ENCODE results near the gene NUDT8. TPM values are rescaled to one million over a fixed set of nuclear protein-coding genes. Genes with fewer than 3 reads are reported as not detected.
A peak's percentile ranks its signal among the peaks of the same experiment; 100 is the strongest.

The NUDT8 gene
- polyA plus RNA-seq, 2 of the 4 experiments (the other 2 are of a cell fraction), result 1.8 to 5.6 TPM

DNA sequence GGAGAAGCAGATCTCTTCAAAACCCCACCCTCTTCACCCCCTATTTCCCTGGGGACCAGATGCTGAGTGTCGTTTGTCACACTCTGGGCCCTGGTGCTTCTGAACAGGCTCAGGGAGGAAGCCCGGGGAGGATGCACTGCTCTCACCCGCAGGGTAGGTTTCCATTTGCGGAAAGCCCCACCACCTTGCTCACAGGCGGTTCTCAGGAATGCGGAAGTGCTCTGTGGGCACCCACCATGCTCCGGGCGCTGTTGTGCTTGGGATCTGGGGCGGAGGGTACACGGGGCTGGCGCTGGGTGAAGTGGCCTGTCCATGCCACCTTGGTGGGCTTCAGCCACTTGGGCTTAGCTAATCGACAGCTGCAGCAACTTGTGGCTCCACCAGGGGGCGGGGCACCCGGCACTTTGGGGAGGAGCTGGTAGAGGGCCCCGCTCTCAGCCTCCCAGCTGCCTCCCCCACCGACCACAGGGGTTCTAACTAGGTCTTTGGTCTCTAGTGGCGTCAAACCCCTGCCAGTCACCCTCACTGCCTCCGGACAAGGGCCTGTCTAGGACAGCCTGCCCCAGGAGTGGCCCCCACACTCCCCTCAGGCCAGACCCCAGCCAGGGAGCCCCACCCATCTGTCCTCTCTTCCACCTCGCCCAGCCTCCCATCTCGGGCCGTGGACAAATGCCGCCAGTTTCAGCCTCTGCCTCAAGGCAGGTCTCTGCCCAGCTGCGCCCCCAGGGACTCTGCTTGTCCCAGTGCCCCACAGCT lies 15.6 kb downstream of the NUDT8 start:
- ChIA-PET CTCF (interaction anchor here (0.8 to 10.2 kb wide), 30 partner anchors 8 to 291 kb away, joined by 3 to 181 read pairs (median 4); partner anchors contain the start of genes GSTP1, NUDT8 and PPP1CA), POLR2A (interaction anchor here (1.7 kb wide), 1 partner anchor 16 kb away, joined by 9 read pairs; the partner anchor contains the start of gene NUDT8)
- no peaks in the 10 kb centered on the region for H3K9me3 ChIP-seq
- H3K4me1 ChIP-seq, result no peaks in the 10 kb centered on the region
- TF ChIP-seq RARB (CRISPR knock-in tag; IDR thresholded peaks at IDR 0.05) (no peak), TP53 (CRISPR knock-in tag; IDR thresholded peaks at IDR 0.05) (no peak), PHF8 (IDR thresholded peaks at IDR 0.05; ENCODE audit: borderline replicate concordance, low read depth) (no peak), NPAS2 (CRISPR knock-in tag; IDR thresholded peaks at IDR 0.05; ENCODE audit: borderline replicate concordance) (no peak), EHMT2 (IDR thresholded peaks at IDR 0.05; ENCODE audit: low read depth) (no peak), POLR2AphosphoS2 (conservative IDR thresholded peaks at IDR 0.05; ENCODE audit: low read length) (no peak), CBX2 (IDR thresholded peaks at IDR 0.05; ENCODE audit: borderline replicate concordance, low read depth) (no peak), MAFK (IDR thresholded peaks at IDR 0.05; ENCODE audit: partially characterized antibody) (no peak), HDAC2 (IDR thresholded peaks at IDR 0.05) (no peak), HOXB13 (CRISPR knock-in tag; IDR thresholded peaks at IDR 0.05; ENCODE audit: low read depth) (no peak), RNF2 (IDR thresholded peaks at IDR 0.05; ENCODE audit: borderline replicate concordance, low read depth) (no peak), SMC3 (IDR thresholded peaks at IDR 0.05) (peak; percentile 35; the same call in 1 of the 3 replicates), RAD21 (conservative IDR thresholded peaks at IDR 0.05 in 1 of 2, IDR thresholded peaks at IDR 0.05 in 1 of 2) (0 out of 5 replicates have a peak, but pooled peaks of 1 of the 2 experiments have one; percentile 27), RFX5 (IDR thresholded peaks at IDR 0.05) (no peak), ZSCAN20 (CRISPR knock-in tag; IDR thresholded peaks at IDR 0.05) (no peak)
- TF ChIP-seq, protein P1, sequence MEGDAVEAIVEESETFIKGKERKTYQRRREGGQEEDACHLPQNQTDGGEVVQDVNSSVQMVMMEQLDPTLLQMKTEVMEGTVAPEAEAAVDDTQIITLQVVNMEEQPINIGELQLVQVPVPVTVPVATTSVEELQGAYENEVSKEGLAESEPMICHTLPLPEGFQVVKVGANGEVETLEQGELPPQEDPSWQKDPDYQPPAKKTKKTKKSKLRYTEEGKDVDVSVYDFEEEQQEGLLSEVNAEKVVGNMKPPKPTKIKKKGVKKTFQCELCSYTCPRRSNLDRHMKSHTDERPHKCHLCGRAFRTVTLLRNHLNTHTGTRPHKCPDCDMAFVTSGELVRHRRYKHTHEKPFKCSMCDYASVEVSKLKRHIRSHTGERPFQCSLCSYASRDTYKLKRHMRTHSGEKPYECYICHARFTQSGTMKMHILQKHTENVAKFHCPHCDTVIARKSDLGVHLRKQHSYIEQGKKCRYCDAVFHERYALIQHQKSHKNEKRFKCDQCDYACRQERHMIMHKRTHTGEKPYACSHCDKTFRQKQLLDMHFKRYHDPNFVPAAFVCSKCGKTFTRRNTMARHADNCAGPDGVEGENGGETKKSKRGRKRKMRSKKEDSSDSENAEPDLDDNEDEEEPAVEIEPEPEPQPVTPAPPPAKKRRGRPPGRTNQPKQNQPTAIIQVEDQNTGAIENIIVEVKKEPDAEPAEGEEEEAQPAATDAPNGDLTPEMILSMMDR (IDR thresholded peaks at IDR 0.05), result peak; percentile 54
- TF ChIP-seq, protein P2, sequence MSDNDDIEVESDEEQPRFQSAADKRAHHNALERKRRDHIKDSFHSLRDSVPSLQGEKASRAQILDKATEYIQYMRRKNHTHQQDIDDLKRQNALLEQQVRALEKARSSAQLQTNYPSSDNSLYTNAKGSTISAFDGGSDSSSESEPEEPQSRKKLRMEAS (IDR thresholded peaks at IDR 0.05), result no peak
- TF ChIP-seq, protein P3, sequence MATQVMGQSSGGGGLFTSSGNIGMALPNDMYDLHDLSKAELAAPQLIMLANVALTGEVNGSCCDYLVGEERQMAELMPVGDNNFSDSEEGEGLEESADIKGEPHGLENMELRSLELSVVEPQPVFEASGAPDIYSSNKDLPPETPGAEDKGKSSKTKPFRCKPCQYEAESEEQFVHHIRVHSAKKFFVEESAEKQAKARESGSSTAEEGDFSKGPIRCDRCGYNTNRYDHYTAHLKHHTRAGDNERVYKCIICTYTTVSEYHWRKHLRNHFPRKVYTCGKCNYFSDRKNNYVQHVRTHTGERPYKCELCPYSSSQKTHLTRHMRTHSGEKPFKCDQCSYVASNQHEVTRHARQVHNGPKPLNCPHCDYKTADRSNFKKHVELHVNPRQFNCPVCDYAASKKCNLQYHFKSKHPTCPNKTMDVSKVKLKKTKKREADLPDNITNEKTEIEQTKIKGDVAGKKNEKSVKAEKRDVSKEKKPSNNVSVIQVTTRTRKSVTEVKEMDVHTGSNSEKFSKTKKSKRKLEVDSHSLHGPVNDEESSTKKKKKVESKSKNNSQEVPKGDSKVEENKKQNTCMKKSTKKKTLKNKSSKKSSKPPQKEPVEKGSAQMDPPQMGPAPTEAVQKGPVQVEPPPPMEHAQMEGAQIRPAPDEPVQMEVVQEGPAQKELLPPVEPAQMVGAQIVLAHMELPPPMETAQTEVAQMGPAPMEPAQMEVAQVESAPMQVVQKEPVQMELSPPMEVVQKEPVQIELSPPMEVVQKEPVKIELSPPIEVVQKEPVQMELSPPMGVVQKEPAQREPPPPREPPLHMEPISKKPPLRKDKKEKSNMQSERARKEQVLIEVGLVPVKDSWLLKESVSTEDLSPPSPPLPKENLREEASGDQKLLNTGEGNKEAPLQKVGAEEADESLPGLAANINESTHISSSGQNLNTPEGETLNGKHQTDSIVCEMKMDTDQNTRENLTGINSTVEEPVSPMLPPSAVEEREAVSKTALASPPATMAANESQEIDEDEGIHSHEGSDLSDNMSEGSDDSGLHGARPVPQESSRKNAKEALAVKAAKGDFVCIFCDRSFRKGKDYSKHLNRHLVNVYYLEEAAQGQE (IDR thresholded peaks at IDR 0.05), result no peak
- TF ChIP-seq, protein P4, sequence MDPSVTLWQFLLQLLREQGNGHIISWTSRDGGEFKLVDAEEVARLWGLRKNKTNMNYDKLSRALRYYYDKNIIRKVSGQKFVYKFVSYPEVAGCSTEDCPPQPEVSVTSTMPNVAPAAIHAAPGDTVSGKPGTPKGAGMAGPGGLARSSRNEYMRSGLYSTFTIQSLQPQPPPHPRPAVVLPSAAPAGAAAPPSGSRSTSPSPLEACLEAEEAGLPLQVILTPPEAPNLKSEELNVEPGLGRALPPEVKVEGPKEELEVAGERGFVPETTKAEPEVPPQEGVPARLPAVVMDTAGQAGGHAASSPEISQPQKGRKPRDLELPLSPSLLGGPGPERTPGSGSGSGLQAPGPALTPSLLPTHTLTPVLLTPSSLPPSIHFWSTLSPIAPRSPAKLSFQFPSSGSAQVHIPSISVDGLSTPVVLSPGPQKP (IDR thresholded peaks at IDR 0.05; ENCODE audit: low read depth, low read length), result no peak
- TF ChIP-seq, protein P5, sequence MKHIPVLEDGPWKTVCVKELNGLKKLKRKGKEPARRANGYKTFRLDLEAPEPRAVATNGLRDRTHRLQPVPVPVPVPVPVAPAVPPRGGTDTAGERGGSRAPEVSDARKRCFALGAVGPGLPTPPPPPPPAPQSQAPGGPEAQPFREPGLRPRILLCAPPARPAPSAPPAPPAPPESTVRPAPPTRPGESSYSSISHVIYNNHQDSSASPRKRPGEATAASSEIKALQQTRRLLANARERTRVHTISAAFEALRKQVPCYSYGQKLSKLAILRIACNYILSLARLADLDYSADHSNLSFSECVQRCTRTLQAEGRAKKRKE (CRISPR knock-in tag; IDR thresholded peaks at IDR 0.05; ENCODE audit: low read depth), result no peak
- ATAC-seq, result peak; percentile 55 to 82; a peak in 5 of 6 replicates
- peak in 1 of 2 experiments; percentile 46 for DNase-seq (ENCODE audit: low read depth in 1 of 2, low spot score in 1 of 2)
- FAIRE-seq, result no peak
- no peak overlapping the region; a peak in 1 of 6 replicates for H3K27ac ChIP-seq
- 68% methylated on average over 18 of the region's 23 CpGs for WGBS (ENCODE audit: missing lambda C conversion rate)
- no peak overlapping the region for H3K4me2 ChIP-seq
- H3K4me3 ChIP-seq, result no peak overlapping the region

Measured in A549 (cell line).